ENCODE results near the gene CCR3. TPM values are rescaled to one million over a fixed set of nuclear protein-coding genes. Genes with fewer than 3 reads are reported as not detected.

The CCR3 gene
- total and polyA plus RNA-seq, 9 of the 15 experiments (the other 6 are each of a cell fraction or from before 2014, with no cell fraction given) = not detected

GRCh38 chr3:46196261-46196957 is 45.9 kb upstream of the CCR3 start:
- in situ Hi-C loops (cut with MboI) (no loop called here), intact Hi-C loops (cut with micrococcal nuclease) (no loop called here)
- H3K9ac ChIP-seq (ENCODE audit: insufficient read depth in 1 of 2, low read depth in 2 of 2, low read length in 2 of 2) = no peak overlapping the region
- H3K9me3 ChIP-seq (replicated peaks; ENCODE audit: control insufficient read depth, insufficient read depth, low read depth, low read length) = no peaks in the 10 kb centered on the region
- WGBS (ENCODE audit: insufficient coverage, low coverage, missing lambda C conversion rate) = 2% methylated on average over 7 of the region's 7 CpGs
- no TSS peak for BruUV-seq (replicated peaks)
- DNase-seq (ENCODE audit: extremely low read depth in 1 of 4, low spot score in 3 of 4) = no peak
- no peaks in the 10 kb centered on the region for H3K4me1 ChIP-seq (replicated peaks in 1 of 2; ENCODE audit: control insufficient read depth in 2 of 2, insufficient read depth in 2 of 2, low read length in 2 of 2)
- ChIA-PET CTCF (ENCODE audit: low intra/inter-chr PET ratio) (no interaction called here), POLR2A (interaction anchor here (0.6 kb wide), 1 partner anchor 292 kb away, joined by 3 read pairs; no protein-coding TSS in a partner anchor)
- no peaks in the 10 kb centered on the region for H4K20me1 ChIP-seq (replicated peaks; ENCODE audit: control insufficient read depth, insufficient read depth, low read length)
- TF ChIP-seq ZNF212 (CRISPR knock-in tag; IDR thresholded peaks at IDR 0.05) = no peak
- TF ChIP-seq, protein P1, sequence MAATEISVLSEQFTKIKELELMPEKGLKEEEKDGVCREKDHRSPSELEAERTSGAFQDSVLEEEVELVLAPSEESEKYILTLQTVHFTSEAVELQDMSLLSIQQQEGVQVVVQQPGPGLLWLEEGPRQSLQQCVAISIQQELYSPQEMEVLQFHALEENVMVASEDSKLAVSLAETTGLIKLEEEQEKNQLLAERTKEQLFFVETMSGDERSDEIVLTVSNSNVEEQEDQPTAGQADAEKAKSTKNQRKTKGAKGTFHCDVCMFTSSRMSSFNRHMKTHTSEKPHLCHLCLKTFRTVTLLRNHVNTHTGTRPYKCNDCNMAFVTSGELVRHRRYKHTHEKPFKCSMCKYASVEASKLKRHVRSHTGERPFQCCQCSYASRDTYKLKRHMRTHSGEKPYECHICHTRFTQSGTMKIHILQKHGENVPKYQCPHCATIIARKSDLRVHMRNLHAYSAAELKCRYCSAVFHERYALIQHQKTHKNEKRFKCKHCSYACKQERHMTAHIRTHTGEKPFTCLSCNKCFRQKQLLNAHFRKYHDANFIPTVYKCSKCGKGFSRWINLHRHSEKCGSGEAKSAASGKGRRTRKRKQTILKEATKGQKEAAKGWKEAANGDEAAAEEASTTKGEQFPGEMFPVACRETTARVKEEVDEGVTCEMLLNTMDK (IDR thresholded peaks at IDR 0.05; ENCODE audit: borderline replicate concordance, insufficient read depth, low read depth, low read length, poor library complexity, severe bottlenecking) = no peak
- no peak for TF ChIP-seq IRF2 (CRISPR knock-in tag; IDR thresholded peaks at IDR 0.05)
- TF ChIP-seq NCOA4 (IDR thresholded peaks at IDR 0.05; ENCODE audit: partially characterized antibody) = no peak
- no peak for TF ChIP-seq TRIM25 (IDR thresholded peaks at IDR 0.05; ENCODE audit: borderline replicate concordance)
- TF ChIP-seq ZNF12 (CRISPR knock-in tag; IDR thresholded peaks at IDR 0.05) = no peak
- no peak for TF ChIP-seq KDM5B (IDR thresholded peaks at IDR 0.05; ENCODE audit: insufficient replicate concordance, low read depth, low read length)
- TF ChIP-seq ATF1 (CRISPR knock-in tag; IDR thresholded peaks at IDR 0.05) = no peak
- TF ChIP-seq ATF1 (tag; IDR thresholded peaks at IDR 0.05) = no peak
- no peak for TF ChIP-seq SMAD3 (CRISPR knock-in tag; conservative IDR thresholded peaks at IDR 0.05)
- TF ChIP-seq TSC22D4 (tag; IDR thresholded peaks at IDR 0.05) = no peak
- TF ChIP-seq BCOR (IDR thresholded peaks at IDR 0.05) = no peak
- TF ChIP-seq HEY1 (CRISPR knock-in tag; IDR thresholded peaks at IDR 0.05; ENCODE audit: borderline replicate concordance) = no peak
- TF ChIP-seq RFX7 (CRISPR knock-in tag; IDR thresholded peaks at IDR 0.05) = no peak
- no peaks in the 10 kb centered on the region for H3K36me3 ChIP-seq (ENCODE audit: control insufficient read depth, insufficient read depth, low read length)
- H3K79me2 ChIP-seq (ENCODE audit: control insufficient read depth, insufficient read depth, low read length) = no peaks in the 10 kb centered on the region
- H2AFZ ChIP-seq (ENCODE audit: low read depth, low read length) = no peak overlapping the region
- H3K9me1 ChIP-seq (ENCODE audit: control insufficient read depth, insufficient read depth, low read length) = no peaks in the 10 kb centered on the region
- 0 out of 5 replicates have a peak, but pooled peaks cover 0 to 2% of the 10 kb centered on the region in 2 experiments for H3K27me3 ChIP-seq (ENCODE audit: control insufficient read depth in 2 of 2, insufficient read depth in 2 of 2, low read length in 2 of 2)
- FAIRE-seq = no peak
- H3K4me2 ChIP-seq (ENCODE audit: insufficient read depth, low read length) = no peak overlapping the region
- no peak overlapping the region for H3K27ac ChIP-seq (ENCODE audit: extremely low read depth, low read depth, low read length)
- ATAC-seq = no peak
- H3K4me3 ChIP-seq = no peak overlapping the region

Data from K562 (cell line).